ENCODE results near the gene RAMAC.
"Not testable (repeated sequence)": the region's sequence is repeated elsewhere in the genome, so short reads cannot be mapped to it uniquely, and the experiment has no call there.

Gene RAMAC

DNA sequence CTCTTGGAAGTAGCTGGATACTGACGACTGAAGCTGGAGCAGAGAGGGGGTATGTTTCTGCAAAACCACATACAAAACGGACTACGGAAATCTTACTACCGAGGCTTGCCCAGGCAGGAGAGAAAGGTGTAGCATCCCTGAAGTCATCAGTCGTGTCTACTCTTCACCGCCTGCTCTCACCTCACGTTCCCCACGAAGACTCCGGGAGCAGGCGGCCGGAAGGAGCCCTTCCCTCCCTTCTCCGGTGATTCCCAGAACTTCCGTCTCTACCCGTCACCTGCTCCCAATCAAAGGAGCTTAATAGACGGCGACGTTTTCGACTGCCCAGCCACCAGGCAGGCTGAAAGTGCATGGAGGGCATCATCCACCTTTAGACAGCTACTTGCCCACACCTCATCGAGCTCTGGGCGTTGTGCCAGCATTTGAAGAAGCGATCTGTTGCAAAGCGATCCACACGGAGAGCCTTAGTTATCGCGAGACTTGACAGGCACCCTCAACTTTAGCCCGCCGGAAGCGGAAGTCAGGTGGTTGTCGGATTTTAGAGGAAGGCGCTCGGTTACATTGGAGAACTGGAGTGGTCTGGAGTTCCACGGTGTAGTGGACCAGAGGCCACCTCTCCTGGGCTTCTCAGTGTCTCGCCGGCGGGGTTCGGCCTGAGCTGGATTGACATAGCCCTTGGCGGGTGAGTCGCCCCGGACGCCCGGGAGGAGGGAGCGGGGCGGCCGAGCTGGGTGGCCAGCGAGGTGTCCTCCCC is at the start of gene RAMAC:
Gene RAMAC (plus strand): TSS at position 523 of the 754 bp plus-strand sequence. CDS start 2,809 bp downstream, outside the sequence.
- peaks cover 8 to 17% (median 11%) of the 10 kb centered on the region in 5 donors for H3K36me3 ChIP-seq (ENCODE audit: control insufficient read depth in 5 of 5, insufficient read depth in 5 of 5, low read length in 5 of 5)
- peak within 1 kb of the TSS; percentile 70 to 95 (median 89) for H3K9ac ChIP-seq (ENCODE audit: low read length in 5 of 5)
- peaks cover 6 to 20% (median 19%) of the 10 kb centered on the region in 5 donors for H3K4me1 ChIP-seq (ENCODE audit: control insufficient read depth in 5 of 5, insufficient read depth in 5 of 5, low read length in 5 of 5)
- peak within 1 kb of the TSS; percentile 40 for H3K27ac ChIP-seq (ENCODE audit: low read depth, low read length)
- no peaks in the 10 kb centered on the region for H3K9me3 ChIP-seq (ENCODE audit: control insufficient read depth in 5 of 5, low read length in 5 of 5)
- no peaks in the 10 kb centered on the region for H3K27me3 ChIP-seq (ENCODE audit: control insufficient read depth in 5 of 5, insufficient read depth in 4 of 5, low read length in 5 of 5)
- peak within 1 kb of the TSS; percentile 86 to 100 (median 97) for H3K4me3 ChIP-seq (ENCODE audit: low read depth in 1 of 5, low read length in 5 of 5)

DNA sequence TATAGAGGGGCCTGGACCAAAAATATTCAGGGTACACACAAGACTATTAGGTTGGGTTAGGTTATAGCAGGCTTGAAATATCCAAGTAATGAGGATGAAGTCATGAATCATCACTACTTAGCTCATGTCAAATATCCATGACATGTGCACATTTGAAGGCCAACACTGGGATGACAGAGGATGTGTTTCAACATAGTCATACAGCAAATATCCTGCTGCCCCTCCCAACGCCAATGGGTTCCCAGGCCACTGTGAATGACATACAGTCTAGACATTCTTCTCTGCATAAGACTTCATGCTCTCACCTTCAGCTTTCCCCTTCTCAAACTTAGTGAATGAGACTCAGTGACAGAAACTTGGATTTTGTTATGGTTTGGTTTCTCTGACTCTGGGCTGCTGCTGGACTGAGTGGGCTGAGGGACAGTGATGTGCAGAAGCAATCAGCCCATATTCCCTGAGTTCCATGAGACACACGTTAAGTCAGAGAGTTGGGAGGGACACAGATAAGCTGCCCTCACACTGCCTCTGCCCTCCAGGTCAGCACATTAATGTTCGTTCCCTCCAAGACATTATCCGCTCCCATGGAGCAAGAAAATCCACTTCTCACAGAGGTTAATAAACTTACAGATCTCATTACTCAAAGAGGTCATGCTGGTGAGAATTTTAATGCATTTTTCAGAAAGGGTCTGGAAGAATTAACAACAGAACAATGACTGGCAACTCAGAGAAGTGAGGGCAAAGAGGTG is 48.9 kb upstream of the RAMAC start:
- H3K27me3 ChIP-seq (ENCODE audit: control insufficient read depth in 5 of 5, insufficient read depth in 4 of 5, low read length in 5 of 5) = no peaks in the 10 kb centered on the region
- H3K9ac ChIP-seq (ENCODE audit: low read length in 5 of 5) = no peak overlapping the region
- no peaks in the 10 kb centered on the region for H3K4me1 ChIP-seq (ENCODE audit: control insufficient read depth in 5 of 5, insufficient read depth in 5 of 5, low read length in 5 of 5)
- no peaks in the 10 kb centered on the region for H3K9me3 ChIP-seq (ENCODE audit: control insufficient read depth in 5 of 5, low read length in 5 of 5)
- H3K36me3 ChIP-seq (ENCODE audit: control insufficient read depth in 5 of 5, insufficient read depth in 5 of 5, low read length in 5 of 5) = no peaks in the 10 kb centered on the region
- H3K27ac ChIP-seq (ENCODE audit: low read depth, low read length) = no peak overlapping the region
- no peak overlapping the region for H3K4me3 ChIP-seq (ENCODE audit: low read depth in 1 of 5, low read length in 5 of 5)

DNA sequence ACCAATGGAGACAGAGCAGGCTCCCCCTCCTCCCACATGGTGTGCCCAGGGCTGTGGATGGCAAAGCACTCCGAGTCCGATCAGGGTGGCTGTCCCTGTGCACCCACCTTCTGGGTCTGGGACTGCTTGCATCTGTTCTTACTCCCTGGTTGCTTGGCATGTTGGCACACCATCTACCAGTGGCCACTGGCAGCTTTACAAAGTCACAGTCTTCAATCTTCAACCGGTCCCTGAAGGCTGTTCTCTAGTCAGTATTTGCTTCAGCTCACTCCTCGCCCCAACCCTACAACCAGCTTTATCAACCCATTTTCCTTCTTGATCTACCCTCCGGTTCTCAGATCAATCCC is 48.3 kb upstream of the RAMAC start:
- no peak overlapping the region for H3K9ac ChIP-seq (ENCODE audit: low read length in 5 of 5)
- H3K36me3 ChIP-seq (ENCODE audit: control insufficient read depth in 5 of 5, insufficient read depth in 5 of 5, low read length in 5 of 5) = no peaks in the 10 kb centered on the region
- peaks cover 0 to 4% (median 0%) of the 10 kb centered on the region in 5 donors for H3K4me1 ChIP-seq (ENCODE audit: control insufficient read depth in 5 of 5, insufficient read depth in 5 of 5, low read length in 5 of 5)
- no peak overlapping the region for H3K4me3 ChIP-seq (ENCODE audit: low read depth in 1 of 5, low read length in 5 of 5)
- no peaks in the 10 kb centered on the region for H3K27me3 ChIP-seq (ENCODE audit: control insufficient read depth in 5 of 5, insufficient read depth in 4 of 5, low read length in 5 of 5)
- H3K9me3 ChIP-seq (ENCODE audit: control insufficient read depth in 5 of 5, low read length in 5 of 5) = no peaks in the 10 kb centered on the region
- H3K27ac ChIP-seq (ENCODE audit: low read depth, low read length) = no peak overlapping the region

DNA sequence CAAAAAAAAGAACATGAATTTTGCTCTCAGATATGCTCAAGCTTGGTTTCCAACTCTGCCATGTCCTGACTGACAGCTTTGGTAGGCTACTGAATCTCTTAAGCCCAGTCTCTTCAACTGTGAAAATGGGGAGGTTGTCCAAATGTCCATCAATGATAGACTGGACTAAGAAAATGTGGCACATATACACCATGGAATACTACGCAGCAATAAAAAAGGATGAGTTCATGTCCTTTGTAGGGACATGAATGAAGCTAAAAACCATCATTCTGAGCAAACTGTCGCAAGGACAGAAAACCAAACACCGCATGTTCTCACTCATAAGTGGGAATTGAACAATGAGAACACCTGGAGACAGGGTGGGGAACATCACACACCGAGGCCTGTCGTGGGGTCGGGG is 46.3 kb upstream of the RAMAC start:
- not testable (repeated sequence) for H3K27me3 ChIP-seq (ENCODE audit: control insufficient read depth in 5 of 5, insufficient read depth in 4 of 5, low read length in 5 of 5); H3K36me3 ChIP-seq (ENCODE audit: control insufficient read depth in 5 of 5, insufficient read depth in 5 of 5, low read length in 5 of 5)

DNA sequence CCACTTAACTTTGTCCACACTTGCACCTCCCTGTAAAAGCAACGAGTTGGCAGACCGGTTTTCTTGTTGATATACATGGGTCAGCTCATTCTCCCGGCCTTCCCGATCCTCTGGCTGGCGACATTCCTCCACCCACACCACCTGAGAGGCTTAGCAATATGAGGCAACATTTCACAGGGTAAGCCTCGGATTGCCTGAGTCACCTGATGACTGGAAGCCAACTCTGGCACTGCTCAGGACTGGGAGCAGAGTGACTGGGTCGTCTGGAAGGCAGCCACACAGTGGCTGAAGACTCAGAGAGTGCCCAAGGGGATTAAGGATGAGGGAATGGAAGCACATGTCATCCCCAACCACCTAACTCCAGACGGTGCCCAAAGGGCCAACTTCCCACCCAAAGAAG is 43.3 kb upstream of the RAMAC start:
- H3K4me1 ChIP-seq (ENCODE audit: control insufficient read depth in 5 of 5, insufficient read depth in 5 of 5, low read length in 5 of 5) = peaks cover 0 to 4% (median 0%) of the 10 kb centered on the region in 5 donors
- H3K36me3 ChIP-seq (ENCODE audit: control insufficient read depth in 5 of 5, insufficient read depth in 5 of 5, low read length in 5 of 5) = no peaks in the 10 kb centered on the region
- no peaks in the 10 kb centered on the region for H3K27me3 ChIP-seq (ENCODE audit: control insufficient read depth in 5 of 5, insufficient read depth in 4 of 5, low read length in 5 of 5)
- no peak overlapping the region for H3K4me3 ChIP-seq (ENCODE audit: low read depth in 1 of 5, low read length in 5 of 5)
- no peaks in the 10 kb centered on the region for H3K9me3 ChIP-seq (ENCODE audit: control insufficient read depth in 5 of 5, low read length in 5 of 5)
- no peak overlapping the region for H3K9ac ChIP-seq (ENCODE audit: low read length in 5 of 5)
- H3K27ac ChIP-seq (ENCODE audit: low read depth, low read length) = no peak overlapping the region

More for the DNA sequence above, 46.3 kb upstream of the RAMAC start:
- not testable (repeated sequence) for H3K9me3 ChIP-seq (ENCODE audit: control insufficient read depth in 5 of 5, low read length in 5 of 5); H3K9ac ChIP-seq (ENCODE audit: low read length in 5 of 5); H3K4me1 ChIP-seq (ENCODE audit: control insufficient read depth in 5 of 5, insufficient read depth in 5 of 5, low read length in 5 of 5); H3K27ac ChIP-seq (ENCODE audit: low read depth, low read length); H3K4me3 ChIP-seq (ENCODE audit: low read depth in 1 of 5, low read length in 5 of 5)

DNA sequence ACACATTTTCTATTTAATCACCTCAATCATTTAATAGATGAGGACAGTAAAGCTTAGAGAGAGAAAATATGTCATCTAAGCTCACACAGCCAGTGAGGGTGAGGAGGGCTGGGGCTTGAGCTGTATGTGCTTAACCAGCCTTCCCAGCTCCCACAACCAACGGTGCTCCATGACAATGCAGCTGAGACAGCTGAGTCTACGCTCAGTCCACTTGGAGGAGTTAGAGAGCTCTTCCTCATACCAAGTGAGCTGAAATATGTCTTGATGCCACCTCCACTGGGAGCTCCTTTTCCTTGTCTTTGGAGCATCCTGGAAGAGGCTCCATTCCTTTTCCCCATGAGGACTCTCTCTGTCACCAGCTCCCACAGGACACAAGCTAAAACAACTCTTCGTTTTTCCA is 42.8 kb upstream of the RAMAC start:
- Histone ChIP-seq H3K4me1 (ENCODE audit: control insufficient read depth in 5 of 5, insufficient read depth in 5 of 5, low read length in 5 of 5) (peaks cover 0 to 4% (median 0%) of the 10 kb centered on the region in 5 donors), H3K36me3 (ENCODE audit: control insufficient read depth in 5 of 5, insufficient read depth in 5 of 5, low read length in 5 of 5) (no peaks in the 10 kb centered on the region), H3K27me3 (ENCODE audit: control insufficient read depth in 5 of 5, insufficient read depth in 4 of 5, low read length in 5 of 5) (no peaks in the 10 kb centered on the region), H3K9me3 (ENCODE audit: control insufficient read depth in 5 of 5, low read length in 5 of 5) (no peaks in the 10 kb centered on the region), H3K9ac (ENCODE audit: low read length in 5 of 5) (no peak overlapping the region), H3K4me3 (ENCODE audit: low read depth in 1 of 5, low read length in 5 of 5) (no peak overlapping the region), H3K27ac (ENCODE audit: low read depth, low read length) (no peak overlapping the region)

DNA sequence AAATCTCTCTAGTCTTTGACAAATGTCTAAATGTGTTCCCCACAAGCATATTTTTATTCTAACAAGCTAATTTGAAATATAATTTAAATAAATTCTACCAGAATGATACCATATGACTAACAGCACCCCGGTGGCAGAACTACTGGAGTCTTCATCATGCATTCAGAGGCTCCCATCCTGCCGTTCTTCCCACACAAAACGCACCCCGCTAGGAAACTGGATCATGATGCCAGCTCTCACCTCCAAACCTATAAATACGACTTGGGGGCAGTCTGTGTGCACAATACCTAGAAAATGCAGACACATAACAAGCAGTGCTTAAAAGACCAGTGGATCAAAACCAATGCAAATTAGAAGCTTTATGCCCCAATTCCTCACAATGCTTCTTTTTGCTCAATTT is 42.0 kb upstream of the RAMAC start:
- Histone ChIP-seq H3K36me3 (ENCODE audit: control insufficient read depth in 5 of 5, insufficient read depth in 5 of 5, low read length in 5 of 5) (no peaks in the 10 kb centered on the region), H3K9me3 (ENCODE audit: control insufficient read depth in 5 of 5, low read length in 5 of 5) (no peaks in the 10 kb centered on the region), H3K27me3 (ENCODE audit: control insufficient read depth in 5 of 5, insufficient read depth in 4 of 5, low read length in 5 of 5) (peaks cover 0 to 5% (median 0%) of the 10 kb centered on the region in 5 donors), H3K4me3 (ENCODE audit: low read depth in 1 of 5, low read length in 5 of 5) (no peak overlapping the region), H3K9ac (ENCODE audit: low read length in 5 of 5) (no peak overlapping the region), H3K4me1 (ENCODE audit: control insufficient read depth in 5 of 5, insufficient read depth in 5 of 5, low read length in 5 of 5) (peaks cover 0 to 4% (median 0%) of the 10 kb centered on the region in 5 donors), H3K27ac (ENCODE audit: low read depth, low read length) (no peak overlapping the region)

DNA sequence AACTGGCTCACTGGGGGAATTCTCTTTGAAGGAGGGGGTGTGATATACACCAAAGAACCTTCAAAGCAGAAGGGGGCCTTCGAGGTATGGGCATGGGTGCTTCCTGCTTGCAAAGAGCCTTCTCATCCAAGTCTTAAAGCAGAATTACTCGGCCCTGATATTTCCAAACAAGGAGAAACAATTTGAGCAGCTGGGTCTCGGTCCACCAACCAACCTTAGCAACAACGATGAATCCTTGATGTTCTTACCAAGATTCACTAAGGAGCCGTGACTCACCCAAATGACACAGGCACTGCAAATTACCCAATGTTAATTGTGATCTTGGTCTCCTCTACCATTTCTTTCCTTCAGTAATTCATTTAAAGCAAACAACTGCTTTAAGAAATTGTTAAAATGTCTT is 41.2 kb upstream of the RAMAC start:
- Histone ChIP-seq H3K9me3 (ENCODE audit: control insufficient read depth in 5 of 5, low read length in 5 of 5) (no peaks in the 10 kb centered on the region), H3K36me3 (ENCODE audit: control insufficient read depth in 5 of 5, insufficient read depth in 5 of 5, low read length in 5 of 5) (no peaks in the 10 kb centered on the region), H3K27ac (ENCODE audit: low read depth, low read length) (no peak overlapping the region), H3K4me1 (ENCODE audit: control insufficient read depth in 5 of 5, insufficient read depth in 5 of 5, low read length in 5 of 5) (peaks cover 0 to 4% (median 0%) of the 10 kb centered on the region in 5 donors), H3K27me3 (ENCODE audit: control insufficient read depth in 5 of 5, insufficient read depth in 4 of 5, low read length in 5 of 5) (peaks cover 0 to 9% (median 0%) of the 10 kb centered on the region in 5 donors), H3K9ac (ENCODE audit: low read length in 5 of 5) (no peak overlapping the region), H3K4me3 (ENCODE audit: low read depth in 1 of 5, low read length in 5 of 5) (no peak overlapping the region)

DNA sequence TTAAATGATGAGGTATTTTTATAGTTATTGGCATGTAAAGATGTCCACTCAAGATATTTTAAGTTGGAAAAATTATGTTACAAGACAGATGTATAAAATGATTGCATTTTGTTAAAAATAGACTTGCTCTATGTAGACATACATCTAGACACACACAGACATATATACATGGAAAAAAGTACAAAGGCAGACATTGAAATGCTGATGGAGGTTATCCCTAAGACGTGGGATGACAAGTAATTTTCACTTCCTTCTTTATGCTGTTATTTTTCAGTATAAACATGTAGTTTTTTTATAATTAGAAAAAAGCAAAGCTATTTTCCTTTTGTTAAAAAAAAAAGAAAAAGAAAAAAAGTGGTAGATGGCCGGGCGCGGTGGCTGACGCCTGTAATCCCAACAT is 40.7 kb upstream of the RAMAC start:
- H3K9ac ChIP-seq (ENCODE audit: low read length in 5 of 5) = no peak overlapping the region
- H3K4me1 ChIP-seq (ENCODE audit: control insufficient read depth in 5 of 5, insufficient read depth in 5 of 5, low read length in 5 of 5) = peaks cover 0 to 4% (median 0%) of the 10 kb centered on the region in 5 donors
- no peak overlapping the region for H3K27ac ChIP-seq (ENCODE audit: low read depth, low read length)
- no peaks in the 10 kb centered on the region for H3K36me3 ChIP-seq (ENCODE audit: control insufficient read depth in 5 of 5, insufficient read depth in 5 of 5, low read length in 5 of 5)
- peaks cover 0 to 9% (median 0%) of the 10 kb centered on the region in 5 donors for H3K27me3 ChIP-seq (ENCODE audit: control insufficient read depth in 5 of 5, insufficient read depth in 4 of 5, low read length in 5 of 5)
- H3K4me3 ChIP-seq (ENCODE audit: low read depth in 1 of 5, low read length in 5 of 5) = no peak overlapping the region
- H3K9me3 ChIP-seq (ENCODE audit: control insufficient read depth in 5 of 5, low read length in 5 of 5) = no peaks in the 10 kb centered on the region

DNA sequence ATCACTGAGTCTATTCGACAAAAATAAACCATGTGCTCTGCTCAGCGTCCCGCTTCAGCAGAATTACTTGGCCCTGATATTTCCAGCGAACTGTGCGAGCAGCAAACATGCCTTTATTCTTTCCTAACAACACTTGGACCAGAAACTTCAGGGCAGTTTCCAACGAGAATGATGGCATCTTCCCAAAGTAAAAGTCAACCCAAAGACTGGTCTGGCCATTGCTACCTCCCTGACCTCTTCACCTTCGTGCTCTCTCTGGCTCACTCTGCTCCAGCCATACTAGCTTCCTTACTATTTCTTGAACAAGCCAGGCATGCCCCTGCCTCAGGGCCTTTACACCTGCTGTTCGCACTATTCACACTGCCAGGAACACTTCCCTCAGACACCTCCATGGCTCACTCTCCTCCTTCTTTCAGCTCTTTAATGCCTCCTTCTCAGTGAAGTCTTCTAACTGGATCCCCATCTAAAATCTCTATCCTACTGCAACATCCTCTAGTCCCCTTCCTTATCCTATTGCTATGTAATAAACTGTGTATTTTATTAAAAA is 39.8 kb upstream of the RAMAC start:
- H3K9me3 ChIP-seq (ENCODE audit: control insufficient read depth in 5 of 5, low read length in 5 of 5) = no peaks in the 10 kb centered on the region
- no peak overlapping the region for H3K27ac ChIP-seq (ENCODE audit: low read depth, low read length)

More for the DNA sequence above, 39.8 kb upstream of the RAMAC start:
- no peaks in the 10 kb centered on the region for H3K36me3 ChIP-seq (ENCODE audit: control insufficient read depth in 5 of 5, insufficient read depth in 5 of 5, low read length in 5 of 5)
- peaks cover 0 to 4% (median 0%) of the 10 kb centered on the region in 5 donors for H3K4me1 ChIP-seq (ENCODE audit: control insufficient read depth in 5 of 5, insufficient read depth in 5 of 5, low read length in 5 of 5)
- H3K9ac ChIP-seq (ENCODE audit: low read length in 5 of 5) = no peak overlapping the region
- H3K4me3 ChIP-seq (ENCODE audit: low read depth in 1 of 5, low read length in 5 of 5) = no peak overlapping the region
- H3K27me3 ChIP-seq (ENCODE audit: control insufficient read depth in 5 of 5, insufficient read depth in 4 of 5, low read length in 5 of 5) = peaks cover 0 to 9% (median 0%) of the 10 kb centered on the region in 5 donors
